ENCODE results near the gene R3HDM2.
"Not testable (repeated sequence)": the region's sequence is repeated elsewhere in the genome, so short reads cannot be mapped to it uniquely, and the experiment has no call there.

The R3HDM2 gene

DNA sequence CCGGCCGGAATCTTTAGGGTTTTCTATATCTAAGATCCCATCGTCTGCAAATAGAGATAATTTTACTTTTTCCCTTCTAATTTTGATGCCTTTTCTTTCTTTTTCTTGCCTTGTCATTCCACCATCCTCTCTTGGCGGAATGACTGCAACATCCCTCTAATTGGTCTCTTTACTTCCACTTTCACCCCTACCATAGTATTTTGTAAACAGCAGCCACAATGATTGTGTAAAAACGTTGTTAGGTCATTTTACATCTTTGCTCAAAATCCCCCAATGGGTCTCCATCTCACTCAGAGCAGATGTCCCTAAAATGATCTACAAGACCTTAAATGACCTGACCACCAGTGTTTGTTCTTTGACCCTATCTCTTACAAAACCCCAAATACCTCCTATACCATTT, 99.9 kb downstream of the R3HDM2 start:
- no peak for DNase-seq (ENCODE audit: low spot score)

DNA sequence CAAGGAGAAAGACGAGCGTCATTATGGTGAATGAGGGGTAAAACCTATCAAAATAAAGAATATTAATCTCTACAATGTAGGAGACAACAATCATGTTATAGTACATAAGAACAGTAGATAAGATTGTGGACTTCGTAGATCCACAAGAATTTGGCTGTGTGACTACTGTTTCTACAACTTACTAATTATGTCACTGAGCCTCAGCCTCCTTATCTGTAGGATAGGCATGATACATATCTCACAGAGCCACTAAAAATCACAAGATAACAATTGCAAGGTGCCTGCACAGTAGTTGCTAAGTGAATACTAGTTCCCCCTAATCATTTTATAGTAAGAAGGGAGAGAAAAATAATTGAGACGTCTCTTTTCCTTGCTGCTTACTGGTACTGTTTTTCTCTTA, 101.6 kb downstream of the R3HDM2 start:
- no peak for DNase-seq (ENCODE audit: low spot score)

DNA sequence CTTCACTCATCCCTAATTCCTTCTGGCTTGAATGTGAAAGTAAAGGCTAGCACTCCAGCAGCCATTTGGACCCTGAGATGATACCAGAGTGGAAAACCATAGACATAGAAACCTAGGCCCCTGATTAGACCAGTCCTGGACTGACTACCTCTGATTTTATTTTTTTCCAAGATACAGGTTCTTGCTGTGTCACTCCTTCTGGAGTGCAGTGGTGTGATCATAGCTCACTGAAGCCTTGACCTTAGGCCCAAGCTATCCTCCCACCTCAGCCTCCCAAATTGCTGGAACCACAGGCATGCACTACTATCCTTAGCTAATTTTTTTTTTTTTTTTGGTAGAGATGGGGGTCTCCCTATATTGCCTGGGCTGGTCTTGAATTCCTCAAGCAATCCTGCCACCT, 105.4 kb downstream of the R3HDM2 start:
- no peak for DNase-seq (ENCODE audit: low spot score)

DNA sequence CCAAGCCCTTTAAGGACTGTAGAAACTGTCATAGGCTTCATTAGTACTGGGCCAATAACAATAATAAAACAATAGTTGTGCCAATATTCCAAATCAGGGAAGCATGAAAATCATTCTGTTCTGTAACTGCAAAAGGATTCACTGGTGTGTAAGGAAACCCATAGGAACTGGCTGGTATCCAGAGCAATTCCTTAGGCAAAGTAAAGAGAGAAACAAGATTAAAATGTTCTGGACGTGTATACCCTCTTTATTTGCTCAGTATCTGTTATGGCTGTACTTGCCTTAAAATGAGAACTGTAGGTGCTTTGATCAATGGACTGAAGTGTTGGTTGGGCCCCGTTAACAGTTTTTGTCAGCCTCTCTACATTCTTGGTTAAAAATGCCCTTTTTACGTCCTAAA, 107.4 kb downstream of the R3HDM2 start:
- no peak for DNase-seq (ENCODE audit: low spot score)

DNA sequence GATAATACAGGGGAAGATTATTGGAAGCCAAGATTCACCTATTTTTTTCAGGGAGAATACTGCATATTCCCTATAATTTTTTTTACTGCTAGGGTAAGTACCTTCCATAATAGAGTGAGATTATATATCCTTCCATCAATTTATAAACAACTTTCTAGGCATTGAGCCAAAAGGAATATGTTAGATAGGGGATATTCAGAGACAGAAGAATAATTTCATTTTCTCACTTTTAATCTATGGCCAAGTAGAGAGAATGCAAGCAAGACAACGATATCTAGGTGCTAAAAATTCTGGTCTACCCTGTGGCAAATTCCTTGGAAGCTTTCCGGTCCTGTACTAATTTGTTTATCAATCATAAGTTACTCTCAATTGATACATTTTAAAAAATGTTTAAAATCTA, 110.2 kb downstream of the R3HDM2 start:
- no peak for DNase-seq (ENCODE audit: low spot score)

DNA sequence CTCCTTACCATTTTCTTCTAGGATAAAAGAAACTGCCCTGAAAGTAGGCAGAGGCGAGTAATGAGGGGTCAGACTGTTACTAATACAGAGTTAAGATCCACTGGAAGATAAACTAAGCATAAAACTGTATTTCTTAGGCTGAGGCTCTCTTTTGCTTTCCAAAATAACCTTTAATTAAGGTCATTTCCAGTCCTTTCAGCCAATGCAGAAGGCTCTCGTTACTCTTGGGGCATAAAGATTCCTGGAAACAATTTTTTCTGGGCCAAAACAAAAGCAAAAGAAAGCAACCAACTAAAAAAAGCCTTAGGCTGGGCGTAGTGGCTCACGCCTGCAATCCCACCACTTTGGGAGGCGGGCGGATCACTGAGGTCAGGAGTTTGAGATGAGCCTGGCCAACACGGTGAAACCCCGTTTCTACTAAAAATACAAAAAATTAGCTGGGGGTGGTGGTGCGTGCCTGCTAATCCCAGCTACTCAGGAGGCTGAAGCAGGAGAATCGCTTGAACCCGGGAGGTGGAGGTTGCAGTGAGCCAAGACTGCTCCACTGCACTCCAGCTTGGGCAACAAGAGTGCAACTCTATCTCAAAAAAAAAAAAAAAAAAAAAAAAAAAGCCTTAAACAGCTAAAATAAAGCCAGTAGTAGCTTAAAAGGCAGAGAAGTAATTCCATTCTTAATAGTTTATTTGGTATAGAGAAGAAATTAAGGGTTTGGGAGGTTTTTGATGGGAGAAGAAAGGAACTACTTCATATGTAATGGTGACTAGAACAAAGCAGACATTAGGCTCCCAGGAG, 111.0 kb downstream of the R3HDM2 start:
- DNase-seq (ENCODE audit: low spot score), result no peak

DNA sequence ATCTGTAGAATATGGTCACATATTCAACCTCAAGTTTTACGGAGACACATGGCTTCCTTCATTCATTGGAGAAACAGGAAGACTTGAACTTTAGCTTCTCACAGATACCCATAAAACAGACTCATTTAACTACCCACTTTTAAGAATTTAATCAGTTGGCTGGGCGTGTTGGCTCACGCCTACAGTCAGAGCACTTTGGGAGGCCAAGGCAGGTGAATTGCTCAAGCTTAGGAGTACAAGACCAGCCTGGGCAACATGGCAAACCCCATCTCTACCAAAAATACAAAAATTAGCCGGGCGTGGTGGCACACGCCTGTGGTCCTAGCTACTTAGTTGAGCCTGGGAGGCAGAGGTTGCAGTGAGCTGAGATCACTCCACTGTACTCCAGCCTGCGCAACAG, 115.2 kb downstream of the R3HDM2 start:
- DNase-seq (ENCODE audit: low spot score), result no peak

DNA sequence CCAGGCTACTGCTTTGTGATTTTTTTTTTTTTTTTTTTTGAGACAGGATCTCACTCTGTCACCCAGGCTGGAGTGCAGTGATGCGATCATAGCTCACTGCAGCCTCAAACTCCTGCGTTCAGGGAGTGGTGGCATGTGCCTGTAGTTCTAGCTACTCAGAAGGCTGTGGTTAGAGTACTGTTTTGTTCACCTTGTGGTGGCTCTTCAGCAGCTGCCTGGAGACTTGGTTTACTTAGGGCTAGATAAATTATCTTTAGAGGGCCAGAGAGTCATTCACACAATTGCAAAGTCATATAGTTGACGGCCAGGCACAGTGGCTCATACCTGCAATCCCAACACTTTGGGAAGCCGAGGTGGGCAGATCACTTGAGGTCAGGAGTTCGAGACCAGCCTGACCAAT, 118.6 kb downstream of the R3HDM2 start:
- DNase-seq (ENCODE audit: low spot score), result not testable (repeated sequence)

DNA sequence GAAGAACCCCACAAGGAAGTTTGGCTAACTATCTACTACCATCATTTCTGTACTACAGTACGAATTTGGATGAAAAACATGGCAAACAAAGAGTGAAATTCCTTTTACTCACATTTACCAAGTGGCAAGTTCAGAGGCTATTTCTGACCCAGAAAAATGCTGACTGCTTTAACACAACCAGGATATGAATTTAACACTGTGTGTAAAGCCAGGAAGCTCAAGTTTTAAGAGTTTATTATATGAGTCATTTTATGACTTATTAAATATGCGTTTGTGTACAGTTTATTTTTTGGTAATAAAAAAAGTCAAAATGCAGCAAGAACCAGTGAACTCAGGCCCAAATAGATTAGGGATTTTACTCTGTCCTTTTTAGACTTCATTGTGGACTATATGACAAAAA, 121.4 kb downstream of the R3HDM2 start:
- no peak for DNase-seq (ENCODE audit: low spot score)

DNA sequence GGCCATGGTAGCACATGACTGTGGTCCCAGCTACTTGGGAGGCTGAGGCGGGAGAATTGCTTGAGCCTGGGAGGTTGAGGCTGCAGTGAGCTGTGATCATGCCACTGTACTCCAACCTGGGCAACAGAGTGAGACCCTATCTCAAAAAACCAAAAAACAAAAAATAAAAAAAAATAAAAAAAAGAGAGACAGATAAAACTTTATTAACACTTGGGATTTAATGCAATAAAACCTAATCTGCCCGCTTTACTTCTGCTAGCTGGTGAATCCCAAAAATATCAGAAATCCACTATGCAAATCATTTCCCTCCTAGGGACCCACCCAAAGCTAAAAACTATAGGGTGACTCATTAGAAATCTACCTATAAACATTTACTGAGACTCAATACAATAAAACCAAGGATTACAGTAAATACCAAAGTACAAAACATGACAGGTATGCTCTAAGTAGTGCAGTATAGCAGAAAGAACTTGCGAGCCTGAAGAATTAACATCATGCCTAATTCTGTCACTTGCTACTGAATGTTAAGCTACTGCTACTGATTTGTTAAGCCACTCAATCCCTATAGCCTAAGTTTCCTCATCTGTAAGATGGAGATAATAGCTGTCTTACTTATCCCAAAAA, 129.8 kb downstream of the R3HDM2 start:
- no peak for DNase-seq (ENCODE audit: low spot score)

DNA sequence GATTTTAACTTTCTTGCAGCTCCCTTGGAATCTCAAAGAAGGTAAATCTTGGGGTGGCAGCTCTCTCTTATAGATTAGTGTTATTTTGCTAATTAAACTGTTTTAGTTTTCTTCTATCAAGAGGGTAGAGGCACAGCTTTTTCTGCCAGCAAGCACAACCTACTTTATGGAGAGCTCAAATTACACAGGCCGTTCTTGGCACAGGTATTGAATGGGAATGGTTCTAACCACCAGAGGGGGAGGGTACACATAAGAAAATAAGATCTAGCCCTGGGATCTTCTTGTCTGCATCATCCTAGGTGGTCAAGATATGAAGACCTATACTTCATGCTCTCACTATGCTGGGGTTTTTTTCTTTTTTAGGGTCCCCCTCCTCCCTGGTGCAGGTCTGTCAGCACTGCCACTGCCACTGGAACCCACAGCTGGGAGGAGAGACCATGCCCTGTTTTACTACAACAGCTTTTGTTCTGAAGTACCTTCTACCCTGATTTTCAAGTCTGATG, 131.3 kb downstream of the R3HDM2 start:
- DNase-seq (ENCODE audit: low spot score), result peak; percentile 49

DNA sequence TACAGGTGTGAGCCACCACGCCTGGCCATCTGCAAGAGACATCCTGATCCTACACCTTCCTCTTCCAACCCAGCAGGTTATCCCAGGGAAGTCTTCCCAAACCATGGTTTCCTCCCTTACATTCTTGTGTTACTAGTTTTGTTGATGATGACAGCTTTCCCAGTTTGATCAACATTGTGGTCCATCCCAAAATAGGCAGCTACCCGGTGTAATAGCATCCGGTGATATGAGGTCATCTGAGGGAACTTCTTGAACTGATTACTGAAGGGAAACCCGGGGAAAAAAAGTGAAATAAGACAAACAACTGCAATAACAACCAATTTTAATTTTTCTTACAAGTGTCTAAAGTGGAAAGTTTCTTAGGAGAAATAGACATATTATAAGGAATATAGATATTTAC, 134.6 kb downstream of the R3HDM2 start:
- no peak for DNase-seq (ENCODE audit: low spot score)

DNA sequence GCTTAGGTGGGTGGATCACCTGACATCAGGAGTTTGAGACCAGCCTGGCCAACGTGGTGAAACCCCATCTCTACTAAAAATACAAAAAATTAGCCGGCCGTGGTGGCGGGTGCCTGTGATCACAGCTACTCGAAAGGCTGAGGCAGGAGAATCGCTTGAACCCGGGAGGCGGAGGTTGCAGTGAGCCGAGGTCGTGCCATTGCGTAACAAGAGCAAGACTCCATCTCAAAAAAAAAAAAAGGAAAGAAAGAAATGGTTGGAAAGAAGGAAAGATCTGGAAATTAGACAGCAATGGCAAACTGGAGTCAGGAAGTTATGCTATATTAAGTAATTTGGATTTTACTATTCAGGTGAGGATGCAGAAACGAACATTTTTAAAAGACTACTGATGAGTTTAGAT, 148.8 kb downstream of the R3HDM2 start:
- not testable (repeated sequence) for DNase-seq (ENCODE audit: low spot score)

DNA sequence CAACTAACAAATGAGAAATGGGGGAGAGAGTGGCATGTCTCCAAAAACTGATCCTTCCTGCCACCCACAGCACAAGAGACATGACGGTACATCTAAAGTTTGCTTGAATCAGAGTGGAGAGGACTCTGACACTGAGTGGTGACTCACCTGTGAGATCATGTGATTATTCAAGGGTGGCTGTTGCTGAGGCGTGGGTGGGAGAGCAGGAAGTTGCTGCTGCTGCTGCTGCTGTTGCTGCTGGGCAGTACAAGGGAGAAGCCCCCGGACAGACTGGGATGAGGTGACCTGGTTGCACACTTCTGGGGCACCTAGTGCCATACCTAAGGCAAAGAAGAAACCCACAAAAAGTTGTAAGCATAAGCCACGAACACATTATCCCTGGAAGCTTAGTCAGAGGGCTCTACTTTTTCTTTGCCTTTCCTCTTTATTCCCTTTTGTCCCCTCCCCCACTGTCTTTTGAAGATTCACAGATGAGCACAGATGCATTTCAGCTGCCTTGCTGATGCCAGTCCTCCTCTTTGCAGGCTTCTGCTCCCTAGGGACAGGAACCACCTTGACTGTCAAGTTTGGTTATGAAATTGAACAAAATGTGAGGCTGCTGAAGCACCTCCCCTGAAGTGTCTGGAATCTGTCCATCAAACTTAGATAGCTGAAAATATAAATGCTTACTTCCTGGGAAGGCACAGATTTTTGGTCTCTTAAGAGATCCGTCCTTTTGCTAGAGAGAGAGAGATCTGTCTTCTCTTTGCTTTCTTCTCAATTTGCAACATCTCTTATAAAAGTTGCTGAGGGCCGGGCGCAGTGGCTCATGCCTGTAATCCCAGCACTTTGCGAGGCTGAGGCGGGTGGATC, 150.4 kb downstream of the R3HDM2 start:
- DNase-seq (ENCODE audit: low spot score), result peak; percentile 62

DNA sequence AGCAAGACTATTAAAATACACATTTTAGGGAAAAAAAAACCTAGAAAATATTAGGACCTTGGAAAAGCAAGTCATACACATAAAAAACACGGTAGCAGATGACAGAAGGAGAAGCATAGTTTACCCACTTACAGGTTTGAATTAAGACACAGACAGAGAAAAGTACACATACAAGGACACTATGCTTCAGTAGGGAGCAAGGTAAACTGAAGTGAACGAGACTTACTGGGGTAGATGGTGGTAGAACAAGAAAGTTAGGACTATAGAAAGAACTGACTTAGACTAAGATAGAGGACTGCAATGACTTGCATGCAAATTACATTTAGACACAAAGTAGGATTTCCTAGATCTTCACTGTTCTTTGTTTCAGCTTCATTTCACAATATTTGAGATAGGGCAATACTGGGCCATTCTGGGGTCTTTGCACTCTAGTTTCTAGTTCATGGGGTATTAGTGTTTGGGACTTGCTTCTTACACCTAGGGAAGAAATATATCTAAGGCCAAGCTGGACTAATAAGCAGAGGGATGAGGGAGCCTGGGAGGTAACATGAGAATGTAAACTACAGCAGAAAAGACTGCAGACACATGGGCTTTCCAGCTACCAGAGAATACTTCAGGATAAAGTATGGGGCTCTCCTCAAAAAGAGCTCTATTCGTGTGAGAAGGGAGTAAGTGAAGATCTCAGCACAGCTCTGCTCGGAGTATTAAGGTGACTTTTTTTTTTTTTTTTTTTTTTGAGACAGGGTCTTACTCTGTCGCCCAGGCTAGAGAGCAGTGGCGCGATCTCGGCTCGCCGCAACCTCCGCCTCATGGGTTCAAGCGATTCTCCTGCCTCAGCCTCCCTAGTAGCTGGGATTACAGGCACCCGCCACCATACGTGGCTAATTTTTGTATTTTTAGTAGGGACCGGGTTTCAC, 152.1 kb downstream of the R3HDM2 start:
- DNase-seq (ENCODE audit: low spot score), result no peak

DNA sequence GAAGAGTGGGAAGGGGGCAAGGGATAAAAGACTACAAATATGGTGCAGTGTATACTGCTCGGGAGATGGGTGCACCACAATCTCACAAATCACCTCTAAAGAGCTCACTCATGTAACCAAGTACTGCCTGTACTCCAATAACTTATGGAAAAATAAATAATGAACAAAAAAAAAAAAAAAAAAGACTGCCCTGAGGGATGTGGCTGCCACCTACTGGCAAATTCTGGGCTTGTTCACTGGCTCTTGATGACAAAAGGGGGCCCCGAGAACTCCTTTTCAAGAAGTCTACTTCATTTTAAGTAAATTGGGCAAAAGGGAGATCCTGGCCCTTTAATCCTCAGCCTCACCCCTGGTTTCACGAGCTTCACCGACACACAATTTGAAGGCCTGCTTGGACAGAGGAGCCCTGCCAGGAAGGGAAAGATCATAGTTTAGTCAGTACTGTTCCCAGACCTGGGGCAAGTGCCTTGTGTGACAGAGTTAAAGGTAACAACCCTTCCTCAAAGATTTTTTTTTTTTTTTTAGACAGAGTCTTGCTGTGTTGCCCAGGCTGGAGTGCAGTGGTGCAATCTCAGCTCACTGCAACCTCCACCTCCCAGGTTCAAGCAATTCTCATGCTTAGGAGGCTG, 153.8 kb downstream of the R3HDM2 start:
- peak; percentile 72 for DNase-seq (ENCODE audit: low spot score)

DNA sequence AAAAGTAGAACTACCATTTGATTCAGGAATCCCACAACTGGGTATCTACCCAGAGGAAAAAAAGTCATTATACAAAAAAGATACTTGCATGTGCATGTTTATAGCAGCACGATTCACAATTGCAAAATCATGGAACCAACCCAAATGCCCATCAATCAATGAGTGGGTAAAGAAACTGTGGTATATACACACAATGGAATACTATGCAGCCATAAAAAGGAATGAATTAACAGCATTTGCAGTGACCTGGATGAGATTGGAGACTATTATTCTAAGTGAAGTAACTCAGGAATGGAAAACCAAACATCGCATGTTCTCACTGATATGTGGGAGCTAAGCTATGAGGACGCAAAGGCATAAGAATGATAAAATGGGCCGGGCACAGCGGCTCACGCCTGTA, 154.6 kb downstream of the R3HDM2 start:
- DNase-seq (ENCODE audit: low spot score), result not testable (repeated sequence)

DNA sequence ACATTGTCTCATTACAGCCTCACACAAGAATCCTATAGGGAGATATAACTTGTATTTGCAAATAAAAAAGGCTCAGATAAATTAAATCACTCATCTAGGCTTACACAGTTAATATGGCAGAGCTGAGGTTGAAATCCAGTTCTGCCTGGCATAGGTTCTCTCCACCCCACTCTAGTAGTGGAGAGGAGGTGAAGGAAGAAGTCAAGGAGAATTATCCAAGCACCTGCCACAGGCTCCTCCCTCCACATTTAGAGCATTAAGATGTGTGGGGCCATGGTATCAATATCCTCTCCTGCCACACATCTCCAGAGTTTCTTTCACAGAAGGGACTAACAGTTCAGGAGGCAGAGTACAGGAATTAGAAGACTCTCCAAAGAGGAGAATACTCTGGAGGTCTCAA, 157.3 kb downstream of the R3HDM2 start:
- DNase-seq (ENCODE audit: low spot score), result no peak

DNA sequence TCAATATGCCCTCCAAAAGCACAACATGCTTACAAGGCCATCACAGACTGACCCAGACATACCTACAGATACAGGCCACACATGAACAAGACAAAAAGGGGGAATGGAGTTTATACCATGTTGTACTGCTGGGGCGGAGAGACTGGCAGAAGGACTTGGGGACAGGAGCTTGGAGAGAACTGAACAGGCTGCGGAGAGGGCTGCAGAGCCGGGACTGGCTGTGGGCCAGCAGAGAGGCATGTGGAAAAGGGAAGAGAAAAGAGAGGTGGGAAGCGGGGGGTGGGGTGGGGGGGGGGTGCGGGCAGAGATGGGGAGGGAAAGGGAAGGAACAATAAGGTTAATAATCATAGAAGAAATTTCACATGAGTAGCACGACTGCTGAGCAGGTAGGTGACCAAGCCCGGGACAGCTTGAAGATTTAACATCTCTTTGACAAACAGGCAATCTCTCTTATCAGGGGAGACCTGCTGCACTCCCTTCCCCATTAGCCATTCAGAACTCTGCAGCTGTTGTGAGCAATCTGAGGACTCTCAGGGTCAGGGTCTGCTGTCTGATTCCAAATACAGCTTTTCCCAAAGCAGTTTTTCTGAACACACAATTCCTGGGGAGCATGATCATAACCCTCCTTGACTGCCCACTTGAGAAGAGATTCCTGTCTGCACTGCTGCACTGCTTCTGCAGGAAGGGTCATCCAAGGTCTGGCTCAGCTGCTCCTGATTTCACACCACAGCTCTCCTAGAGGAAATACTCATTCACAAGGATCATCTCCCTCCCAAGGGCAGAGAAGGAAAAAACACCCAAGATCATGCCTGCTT, 158.3 kb downstream of the R3HDM2 start:
- no peak for DNase-seq (ENCODE audit: low spot score)

DNA sequence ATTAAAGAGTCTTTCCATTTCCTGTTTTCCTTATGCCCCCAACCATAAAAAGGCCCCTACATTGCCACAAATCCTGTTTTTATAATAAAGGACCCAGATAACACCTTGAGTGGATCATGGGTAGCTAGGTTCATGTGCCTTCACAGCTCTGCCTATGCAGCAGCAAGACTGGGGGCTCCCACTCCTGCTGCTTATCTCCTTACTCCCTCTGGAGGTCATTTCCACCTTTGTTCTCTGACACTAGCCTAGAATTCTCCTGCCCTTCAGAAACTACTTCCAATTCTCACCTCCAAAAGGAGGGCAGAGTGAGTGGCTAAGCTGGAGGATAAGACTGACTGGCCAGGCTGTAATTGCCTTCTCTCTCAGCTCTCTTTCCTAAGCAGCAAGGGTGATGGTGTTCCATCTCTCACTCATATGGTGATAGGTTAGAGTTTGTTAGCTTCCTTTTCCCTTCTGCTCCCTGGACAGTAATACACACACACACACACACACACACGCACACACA, 159.8 kb downstream of the R3HDM2 start:
- peak; percentile 56 for DNase-seq (ENCODE audit: low spot score)
